ENCODE data around the gene NABP1.
"Not testable (repeated sequence)": the region's sequence is repeated elsewhere in the genome, so short reads cannot be mapped to it uniquely, and the experiment has no call there.

The NABP1 gene, protein sequence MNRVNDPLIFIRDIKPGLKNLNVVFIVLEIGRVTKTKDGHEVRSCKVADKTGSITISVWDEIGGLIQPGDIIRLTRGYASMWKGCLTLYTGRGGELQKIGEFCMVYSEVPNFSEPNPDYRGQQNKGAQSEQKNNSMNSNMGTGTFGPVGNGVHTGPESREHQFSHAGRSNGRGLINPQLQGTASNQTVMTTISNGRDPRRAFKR

DNA sequence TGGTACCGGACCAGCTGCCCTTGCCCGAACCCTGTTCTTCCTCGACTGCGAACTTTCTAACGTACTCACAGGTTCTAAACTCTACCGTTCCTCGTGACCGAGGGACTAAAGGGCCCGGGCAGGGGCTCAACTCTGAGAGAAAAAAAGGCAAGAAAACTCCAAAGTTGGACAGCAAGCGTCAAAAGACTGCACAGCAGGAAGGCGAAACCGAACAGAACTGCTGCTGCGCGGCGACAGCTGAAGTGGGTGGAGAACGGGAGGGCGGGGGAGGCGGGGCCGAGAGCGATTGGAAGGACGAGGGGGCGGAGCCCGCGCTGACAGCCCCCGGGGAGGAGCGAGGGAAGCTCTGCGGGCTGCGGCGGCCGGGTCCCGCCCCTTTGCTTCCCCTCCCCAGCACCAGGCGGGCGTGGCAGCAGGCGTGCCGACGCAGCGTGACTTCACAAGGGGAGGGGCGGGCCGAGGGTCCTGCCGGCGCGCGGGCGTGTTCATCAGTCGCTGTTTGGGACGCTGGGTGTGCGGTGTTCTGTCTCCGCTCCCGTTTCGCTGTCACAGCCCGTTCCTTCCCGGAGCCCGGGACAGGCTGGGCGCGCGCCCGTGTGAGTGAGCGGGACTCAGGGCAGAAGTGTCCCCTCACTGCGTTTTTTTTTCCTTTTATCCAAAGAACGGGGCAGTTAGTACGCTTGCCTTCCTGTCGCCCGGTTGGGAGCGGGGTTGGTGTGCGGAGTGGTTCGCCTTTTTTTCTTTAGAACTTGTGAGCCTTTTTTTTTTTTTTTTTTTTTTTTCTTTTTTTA lies at the start of gene NABP1:
NABP1 (plus strand) TSS at position 491 of the 791 bp plus-strand sequence. CDS start 479 bp downstream, outside the sequence.
- DNase-seq (ENCODE audit: low spot score): peak; percentile 98

DNA sequence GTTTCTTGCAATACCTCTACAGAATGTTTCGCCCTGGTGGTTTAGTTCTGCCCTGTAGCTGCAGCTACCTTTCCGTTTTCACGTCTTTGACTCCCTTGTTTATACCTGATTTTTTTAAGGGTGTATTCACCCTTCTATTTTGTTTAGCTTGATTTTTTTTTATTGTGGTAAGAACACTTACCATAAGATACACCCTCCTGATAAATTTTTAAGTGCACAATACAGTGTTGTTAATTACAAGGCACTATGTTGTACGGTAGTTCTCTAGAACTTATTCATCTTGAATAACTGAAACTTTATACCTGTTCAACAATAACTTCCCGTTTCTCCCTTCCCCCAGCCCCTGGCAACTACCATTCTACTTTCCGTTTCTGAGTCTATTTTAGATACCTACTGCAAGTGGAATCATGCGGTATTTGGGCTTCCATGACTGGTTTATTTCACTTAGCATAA lies 48.9 kb upstream of the NABP1 start:
- DNase-seq (ENCODE audit: low spot score): no peak

DNA sequence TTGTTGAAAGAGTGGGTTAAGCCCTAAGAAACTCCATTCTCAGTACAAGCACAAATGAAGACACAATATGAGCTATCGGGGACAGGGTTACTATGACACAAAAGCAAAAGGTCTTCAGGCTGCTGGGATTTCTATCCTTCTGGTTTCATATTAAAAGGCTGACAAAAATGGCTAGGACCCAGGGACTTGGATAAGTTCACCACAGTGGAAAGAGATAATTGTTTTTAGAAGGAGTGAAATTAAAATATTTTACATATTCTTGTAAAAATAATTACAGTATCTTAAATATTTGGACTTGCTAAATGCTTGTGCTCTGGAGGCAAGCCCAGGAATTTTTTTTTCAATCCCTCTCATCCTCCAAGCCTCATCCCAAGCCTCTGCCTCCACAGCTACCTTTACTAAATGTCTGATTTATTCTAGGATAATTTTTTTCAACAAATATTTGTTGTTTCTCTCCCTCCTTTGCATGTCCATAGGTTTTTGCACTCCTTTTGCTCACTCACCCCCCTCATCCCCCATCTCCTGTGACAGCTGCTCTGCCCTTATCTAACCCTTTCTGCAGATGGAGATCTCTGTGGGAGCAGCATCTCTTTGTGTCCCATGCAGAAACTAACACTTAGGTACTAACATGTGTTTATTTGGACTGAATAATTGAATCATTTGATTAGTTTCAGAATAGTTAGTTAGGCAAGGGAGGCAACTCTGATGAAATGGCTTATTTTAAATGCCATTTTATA lies 47.8 kb upstream of the NABP1 start:
- DNase-seq (ENCODE audit: low spot score): no peak

DNA sequence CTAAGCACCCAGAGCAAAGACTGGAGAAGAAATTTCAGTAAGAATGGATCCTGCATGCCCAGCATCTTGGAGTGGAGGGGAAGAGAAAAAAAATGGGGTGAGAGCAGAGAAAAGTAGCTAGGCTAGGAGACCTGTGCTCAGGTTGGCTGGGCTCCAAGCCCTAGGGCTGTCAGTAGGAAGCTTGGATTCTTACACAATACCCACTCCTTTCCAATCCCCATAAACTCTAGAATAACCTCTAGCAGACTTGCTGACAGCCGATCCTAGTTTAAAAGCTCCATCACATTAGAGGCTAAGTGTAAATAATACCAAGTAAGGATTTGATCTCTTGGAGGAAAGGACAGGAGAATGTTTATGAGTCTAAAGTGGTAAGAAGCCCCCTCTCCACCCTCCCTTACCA lies 46.2 kb upstream of the NABP1 start:
- DNase-seq (ENCODE audit: low spot score): no peak

DNA sequence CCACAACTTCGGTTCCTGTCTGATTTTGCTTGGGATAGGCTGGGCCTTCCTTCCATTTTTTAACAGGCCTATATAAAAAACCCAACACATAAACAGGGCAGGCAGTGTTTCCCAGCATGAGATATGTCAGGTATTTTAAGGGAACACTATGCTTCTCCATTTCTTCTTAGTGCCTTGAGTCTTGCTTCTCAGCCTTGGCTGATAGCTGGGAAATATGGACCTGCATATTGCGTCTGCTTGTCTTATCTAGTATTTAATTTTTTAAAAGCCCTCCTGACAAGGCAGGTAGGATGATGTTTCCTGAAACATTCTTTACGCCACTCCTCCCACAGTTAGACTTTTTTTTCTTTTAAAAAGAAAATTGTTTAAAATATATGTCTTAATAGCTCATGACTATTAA lies 45.5 kb upstream of the NABP1 start:
- DNase-seq (ENCODE audit: low spot score): no peak

DNA sequence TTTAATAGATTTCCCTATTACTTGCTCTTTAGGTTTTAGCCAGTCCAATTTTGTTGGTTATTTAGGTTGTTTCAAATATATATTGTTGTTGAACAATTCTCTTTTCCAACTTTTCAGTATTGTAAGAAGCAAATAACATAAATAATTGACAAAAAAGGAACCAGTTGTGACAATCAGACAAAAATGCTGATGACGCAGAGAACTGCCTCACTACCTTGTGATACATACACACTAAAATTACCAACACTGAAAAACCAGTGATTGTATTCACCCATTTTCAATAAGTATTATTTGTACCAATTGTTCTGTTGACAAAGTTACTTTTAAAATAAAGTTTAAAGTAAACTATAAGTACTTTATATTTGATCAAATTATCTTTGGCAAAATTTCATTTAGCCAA lies 43.1 kb upstream of the NABP1 start:
- no peak for DNase-seq (ENCODE audit: low spot score)

DNA sequence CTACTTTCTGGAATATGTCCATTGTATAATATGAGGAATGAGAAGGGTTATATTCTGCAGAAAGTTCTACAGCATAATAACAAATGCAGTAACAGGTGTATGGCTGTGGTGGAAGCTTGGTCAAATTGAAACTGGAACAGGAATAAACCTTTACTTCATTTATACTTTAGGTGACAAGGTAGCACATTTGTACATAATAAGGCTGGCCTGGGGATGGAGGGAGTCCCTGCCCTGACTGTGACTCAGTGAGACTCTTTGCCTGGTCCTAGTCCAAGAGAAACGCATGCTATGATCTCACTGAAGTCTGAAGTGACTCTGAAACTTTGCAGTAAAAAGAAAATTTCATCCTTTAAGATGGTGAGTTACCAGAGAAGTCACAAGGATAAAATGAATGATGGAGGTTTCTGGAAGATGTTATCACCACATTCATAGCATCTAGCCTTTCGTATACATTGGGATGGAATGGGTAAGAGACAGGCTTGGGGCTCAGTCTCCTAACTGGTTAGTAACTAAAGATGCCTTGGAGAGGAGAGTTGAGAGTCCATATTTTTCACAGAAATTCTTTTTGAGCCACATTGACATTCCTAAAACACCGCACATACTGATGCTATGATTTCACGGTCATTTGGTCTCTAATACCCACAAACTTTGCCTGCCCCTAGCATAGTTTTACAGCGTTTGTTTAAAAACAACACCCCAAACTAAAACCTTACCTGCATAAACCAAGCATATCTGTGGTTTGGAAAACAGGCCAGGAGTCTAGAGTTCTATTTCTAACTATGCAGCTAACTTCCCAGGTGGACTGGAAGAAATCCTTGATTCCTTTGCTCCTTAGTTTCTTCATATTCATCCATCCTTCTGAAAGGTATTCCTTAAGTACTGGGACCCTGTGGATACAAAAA lies 42.4 kb upstream of the NABP1 start:
- no peak for DNase-seq (ENCODE audit: low spot score)

DNA sequence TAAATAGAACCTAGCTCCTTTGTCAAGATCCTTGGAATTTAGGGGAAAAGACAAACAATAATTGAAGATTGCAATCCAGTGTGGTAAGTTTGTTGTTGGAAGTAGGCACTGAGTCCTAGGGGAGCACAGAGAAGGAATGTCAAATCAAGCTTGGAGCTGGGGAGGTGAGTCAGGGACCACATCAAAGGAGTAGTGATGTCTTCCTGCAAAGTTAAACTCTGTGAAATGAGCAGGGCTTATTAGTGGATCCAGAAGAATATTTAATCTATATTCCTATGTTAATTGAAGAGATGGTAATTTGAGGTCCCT lies 41.7 kb upstream of the NABP1 start:
- no peak for DNase-seq (ENCODE audit: low spot score)

DNA sequence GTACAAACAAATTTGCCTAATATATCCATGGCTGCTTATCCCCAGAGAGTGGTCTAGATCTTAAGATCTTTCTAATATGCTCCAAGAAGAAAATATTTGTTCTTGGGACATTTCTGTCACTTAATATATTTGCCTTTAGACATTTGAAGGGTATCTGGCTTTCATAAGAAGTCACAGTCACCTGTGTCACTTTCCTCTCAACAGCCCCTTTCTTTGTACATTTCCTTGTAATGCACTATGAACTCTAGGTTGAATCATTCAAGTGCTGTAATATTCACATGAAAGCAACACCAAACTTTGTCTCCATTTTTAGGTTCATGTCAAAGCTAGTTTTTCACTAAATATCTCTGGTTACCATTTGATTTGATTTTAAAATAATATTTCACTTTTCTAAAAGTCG lies 41.4 kb upstream of the NABP1 start:
- DNase-seq (ENCODE audit: low spot score): no peak

DNA sequence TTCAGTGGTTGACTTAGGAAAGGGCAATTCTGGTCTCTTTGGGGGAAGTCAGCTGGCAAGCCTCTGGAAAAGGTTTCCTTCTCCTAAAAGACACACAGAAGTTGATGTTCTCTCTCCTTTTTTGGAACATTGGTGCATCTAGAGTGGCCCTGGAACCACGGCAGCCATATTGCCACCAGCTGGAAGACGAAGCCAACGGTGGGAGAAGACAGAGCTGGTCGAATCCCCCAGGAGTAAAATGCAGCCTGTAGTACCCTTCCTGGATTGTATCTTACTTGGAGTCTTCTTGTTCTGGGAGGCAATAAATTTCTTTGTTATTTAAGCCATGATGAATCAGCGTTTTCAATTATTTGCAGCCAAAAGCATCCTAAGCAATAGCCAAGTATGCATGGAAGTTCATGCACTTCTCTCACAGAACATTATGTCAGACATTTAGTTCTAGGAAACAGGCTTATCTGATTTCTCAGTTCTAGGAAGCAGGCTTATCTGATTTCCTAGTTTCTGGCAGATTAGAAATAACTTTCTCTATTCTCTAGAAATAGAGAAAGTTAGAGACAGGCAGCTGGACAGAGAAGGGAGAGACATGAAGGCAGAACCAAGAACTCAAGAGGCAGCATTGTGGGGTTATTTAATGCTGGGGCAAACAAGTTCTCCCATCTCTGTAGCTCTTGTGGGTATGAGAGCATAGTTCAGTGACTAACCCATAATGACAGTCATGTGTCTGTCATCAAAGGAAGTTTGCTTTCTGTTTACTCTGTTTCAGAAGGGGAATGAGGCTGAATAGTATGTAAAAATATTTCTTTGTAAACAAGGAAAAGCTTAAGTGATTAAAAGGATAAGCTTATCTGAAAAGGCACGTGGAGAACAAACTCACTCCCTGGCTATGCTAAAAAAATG lies 40.5 kb upstream of the NABP1 start:
- peak; percentile 50 for DNase-seq (ENCODE audit: low spot score)

DNA sequence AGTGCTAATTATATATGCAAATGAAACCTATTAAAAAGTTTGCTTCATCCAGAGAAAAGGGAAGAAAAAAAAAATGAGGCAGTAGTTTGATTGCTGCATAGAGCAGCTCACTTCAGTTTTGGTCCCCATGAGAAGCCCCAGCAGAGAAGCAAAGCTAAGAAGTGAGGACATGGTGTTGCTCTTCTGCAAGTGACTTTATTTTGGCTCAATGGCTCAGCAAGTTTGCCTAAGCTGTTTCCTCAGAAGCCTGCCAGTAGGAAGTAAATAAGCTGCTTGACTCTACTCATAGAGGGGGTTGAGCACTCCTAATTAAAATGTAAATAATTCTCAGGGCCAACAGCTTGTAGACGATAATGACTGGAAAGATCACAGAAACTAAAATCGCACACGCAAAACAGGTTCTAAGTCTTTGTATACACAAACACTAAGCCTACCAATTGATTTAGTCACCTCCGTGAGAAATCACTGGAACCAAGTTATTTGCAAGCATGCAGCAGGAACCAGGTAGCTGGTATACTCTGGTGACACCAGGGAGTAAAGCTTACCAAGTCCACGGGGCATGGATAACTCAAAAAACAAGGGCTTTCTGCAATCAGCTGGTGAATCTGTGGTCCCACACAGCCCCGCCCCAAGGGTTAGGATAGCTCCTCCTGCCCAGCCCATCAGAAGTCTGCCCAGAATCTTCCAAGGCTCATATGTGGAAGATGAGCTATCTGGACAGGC lies 39.7 kb upstream of the NABP1 start:
- no peak for DNase-seq (ENCODE audit: low spot score)

DNA sequence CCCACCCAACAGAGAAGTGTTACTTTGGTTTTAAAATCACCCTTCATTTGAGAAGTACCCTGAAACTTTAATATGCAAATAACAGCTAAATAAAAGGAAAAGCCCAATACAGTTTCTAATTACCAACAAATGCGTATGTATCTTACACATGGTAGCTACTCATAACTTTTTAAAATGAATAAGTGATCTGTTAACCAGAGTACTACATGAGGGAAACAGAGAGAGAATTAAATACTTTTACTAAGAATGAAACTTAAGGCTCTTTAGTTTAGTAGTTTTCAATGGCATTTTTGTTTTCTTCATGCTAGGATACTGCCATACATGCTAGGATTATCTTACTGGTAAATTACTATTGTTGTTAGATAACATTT lies 39.1 kb upstream of the NABP1 start:
- DNase-seq (ENCODE audit: low spot score): no peak

DNA sequence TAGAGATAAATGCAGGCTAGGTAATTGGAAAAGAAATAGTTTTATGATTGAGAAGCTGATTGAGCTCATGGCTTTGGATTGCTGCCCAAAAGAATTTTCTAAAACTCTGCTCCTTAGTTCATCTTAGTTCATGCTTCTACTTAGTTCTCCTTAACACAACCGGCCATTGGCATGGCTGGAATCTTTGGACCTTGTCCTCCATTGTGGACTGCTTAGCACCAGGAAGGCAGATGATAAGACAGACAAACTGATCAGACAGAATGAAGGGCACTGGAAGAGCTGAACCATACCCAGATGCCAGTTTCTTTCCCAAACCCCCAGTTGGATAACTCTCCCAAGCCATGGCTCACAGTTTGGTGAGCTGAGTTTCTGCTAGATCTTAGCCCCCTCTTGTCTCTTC lies 36.3 kb upstream of the NABP1 start:
- no peak for DNase-seq (ENCODE audit: low spot score)

DNA sequence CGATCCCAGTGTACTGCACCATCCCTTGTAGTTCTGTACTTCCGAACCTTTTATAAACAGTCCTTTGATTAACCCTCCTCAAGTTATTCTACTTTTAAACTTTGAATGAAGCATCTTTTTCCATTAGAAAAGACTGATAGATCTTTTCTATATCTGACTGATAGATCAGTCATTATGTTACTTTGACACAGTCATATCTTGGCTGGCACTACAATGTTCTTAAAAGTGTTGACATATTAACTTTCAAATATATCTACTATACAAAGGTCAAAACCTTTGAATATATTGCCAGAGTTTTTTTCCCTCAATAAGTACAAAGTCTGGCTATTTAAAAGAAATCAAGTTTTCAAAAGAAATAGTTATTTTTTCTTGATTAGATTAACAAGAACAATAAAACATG lies 35.4 kb upstream of the NABP1 start:
- DNase-seq (ENCODE audit: low spot score): no peak

DNA sequence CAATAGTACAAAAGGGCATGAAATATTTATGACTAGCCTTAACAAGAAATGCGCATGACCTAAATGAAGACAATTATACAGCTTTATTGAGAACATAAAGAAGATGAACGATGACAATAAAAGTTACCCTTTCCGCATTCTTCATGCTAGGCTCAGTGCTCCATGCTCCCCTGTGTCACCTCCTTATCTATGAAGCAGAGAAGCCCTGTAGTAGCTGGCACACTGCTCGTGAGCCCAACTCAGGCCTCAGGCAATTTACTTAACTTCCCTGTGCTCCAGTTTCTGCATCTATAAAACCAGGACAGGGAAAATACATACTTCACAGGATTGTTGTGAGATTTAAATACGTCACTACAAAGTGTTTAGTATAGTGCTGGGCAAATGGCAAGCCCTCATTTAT lies 34.5 kb upstream of the NABP1 start:
- DNase-seq (ENCODE audit: low spot score): no peak

DNA sequence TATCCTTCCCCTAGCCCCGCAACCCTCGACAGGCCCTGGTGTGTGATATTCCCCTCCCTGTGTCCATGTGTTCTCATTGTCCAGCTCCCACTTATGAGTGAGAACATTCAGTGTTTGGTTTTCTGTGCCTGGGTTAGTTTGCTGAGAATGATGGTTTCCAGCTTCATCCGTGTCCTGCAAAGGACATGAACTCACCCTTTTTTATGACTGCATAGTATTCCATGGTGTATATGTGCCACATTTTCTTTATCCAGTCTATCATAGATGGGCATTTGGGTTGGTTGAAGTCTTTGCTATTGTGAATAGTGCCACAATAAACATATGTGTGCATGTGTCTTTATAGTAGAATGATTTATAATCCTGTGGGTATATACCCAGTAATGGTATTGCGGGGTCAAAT lies 33.3 kb upstream of the NABP1 start:
- DNase-seq (ENCODE audit: low spot score): not testable (repeated sequence)

DNA sequence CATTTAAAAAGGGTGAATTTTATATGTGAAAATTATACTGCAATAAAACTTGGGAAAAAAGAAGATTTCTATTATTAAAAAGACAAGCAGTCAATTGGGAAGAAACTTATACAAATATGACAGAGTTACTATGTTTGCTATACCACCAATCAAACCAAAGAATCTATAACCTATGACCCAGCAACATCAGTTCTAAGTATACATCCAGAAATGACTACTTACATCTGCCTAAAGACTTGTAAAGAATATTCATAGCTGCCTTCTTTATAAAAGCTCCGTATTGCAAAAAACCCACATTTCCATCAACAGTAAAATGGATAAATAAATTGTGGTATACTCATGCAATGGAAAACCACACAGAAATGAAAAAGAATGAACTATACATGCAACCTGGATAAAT lies 32.9 kb upstream of the NABP1 start:
- DNase-seq (ENCODE audit: low spot score): no peak

DNA sequence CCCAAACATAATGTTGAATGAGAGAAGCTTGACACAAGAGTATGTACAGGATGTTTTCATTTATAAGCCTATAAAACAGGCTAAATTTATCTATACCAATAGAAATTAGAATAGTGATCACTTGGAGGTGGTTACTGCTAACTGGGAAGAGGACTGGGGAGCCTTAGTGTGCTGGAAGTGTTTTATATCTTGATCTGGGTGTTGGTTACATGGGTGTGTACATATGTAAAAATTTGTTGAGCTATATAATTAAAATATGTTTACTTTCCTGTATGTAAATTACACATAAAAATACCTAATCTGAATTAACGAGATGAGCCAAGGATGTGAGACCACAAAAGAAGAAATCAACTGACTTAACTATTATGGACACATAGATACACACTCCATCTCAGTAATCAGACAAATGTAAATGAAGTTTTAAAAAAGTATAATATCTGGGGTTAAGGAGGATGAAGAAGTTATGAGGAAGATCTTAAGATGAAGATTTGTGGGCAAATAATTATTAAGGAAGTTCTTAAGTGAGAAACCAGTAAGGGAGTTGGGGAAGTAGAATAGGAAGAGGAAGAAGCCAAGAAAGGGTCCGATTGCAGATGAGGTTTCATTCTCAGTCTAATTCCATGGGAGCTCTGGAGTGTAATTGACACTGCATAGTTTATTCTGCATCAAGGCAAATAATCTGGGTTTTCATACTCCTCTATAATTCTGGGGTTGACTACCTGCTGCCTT lies 32.3 kb upstream of the NABP1 start:
- no peak for DNase-seq (ENCODE audit: low spot score)

DNA sequence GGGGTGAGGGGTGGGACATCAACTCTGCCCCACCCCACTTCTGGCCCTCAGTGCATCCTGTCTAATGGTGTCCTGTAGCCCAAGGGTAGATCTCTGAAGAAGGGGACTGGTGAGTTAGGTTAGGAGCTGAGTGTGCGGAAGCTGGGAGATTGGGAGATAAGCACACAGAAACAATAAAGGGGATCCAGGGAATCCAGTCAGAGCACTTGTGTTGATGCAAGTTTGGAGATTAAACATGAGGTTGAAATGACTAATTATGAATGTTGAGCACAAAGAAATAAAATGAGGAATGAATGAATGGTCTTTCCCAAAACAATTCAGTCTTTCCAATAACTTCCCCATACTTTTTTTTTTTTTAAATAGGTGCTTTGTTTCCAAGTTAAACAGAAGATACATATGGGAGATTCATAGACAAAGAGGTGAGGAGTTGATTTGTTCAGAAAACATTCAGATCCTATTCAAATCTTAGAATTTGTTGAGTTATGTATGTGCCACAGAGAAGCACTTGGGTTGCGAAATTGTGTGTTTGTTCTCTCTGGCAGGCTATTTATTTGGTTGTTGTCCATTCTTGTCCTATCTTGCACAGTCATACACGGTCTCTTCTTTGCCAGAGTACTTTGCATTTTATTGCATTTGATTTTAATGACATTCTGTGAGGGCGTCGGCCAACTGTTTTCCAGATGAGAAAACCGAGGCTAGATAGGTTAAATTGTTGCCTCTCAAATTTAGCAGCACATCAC lies 31.6 kb upstream of the NABP1 start:
- DNase-seq (ENCODE audit: low spot score): no peak

All from hematopoietic multipotent progenitor cell treated with erythropoietin and hydrocortisone succinate and interleukin-3 and kit ligand, for 15 days (in vitro differentiated cells).